ENCODE data around the gene YTHDC1. TPM values are rescaled to one million over a fixed set of nuclear protein-coding genes. Genes with fewer than 3 reads are reported as not detected.

Gene YTHDC1
- total and polyA plus RNA-seq, 2 of the 13 experiments (the other 11 are each of a cell fraction or from before 2014, with no cell fraction given): 37.3 to 56.8 TPM

DNA sequence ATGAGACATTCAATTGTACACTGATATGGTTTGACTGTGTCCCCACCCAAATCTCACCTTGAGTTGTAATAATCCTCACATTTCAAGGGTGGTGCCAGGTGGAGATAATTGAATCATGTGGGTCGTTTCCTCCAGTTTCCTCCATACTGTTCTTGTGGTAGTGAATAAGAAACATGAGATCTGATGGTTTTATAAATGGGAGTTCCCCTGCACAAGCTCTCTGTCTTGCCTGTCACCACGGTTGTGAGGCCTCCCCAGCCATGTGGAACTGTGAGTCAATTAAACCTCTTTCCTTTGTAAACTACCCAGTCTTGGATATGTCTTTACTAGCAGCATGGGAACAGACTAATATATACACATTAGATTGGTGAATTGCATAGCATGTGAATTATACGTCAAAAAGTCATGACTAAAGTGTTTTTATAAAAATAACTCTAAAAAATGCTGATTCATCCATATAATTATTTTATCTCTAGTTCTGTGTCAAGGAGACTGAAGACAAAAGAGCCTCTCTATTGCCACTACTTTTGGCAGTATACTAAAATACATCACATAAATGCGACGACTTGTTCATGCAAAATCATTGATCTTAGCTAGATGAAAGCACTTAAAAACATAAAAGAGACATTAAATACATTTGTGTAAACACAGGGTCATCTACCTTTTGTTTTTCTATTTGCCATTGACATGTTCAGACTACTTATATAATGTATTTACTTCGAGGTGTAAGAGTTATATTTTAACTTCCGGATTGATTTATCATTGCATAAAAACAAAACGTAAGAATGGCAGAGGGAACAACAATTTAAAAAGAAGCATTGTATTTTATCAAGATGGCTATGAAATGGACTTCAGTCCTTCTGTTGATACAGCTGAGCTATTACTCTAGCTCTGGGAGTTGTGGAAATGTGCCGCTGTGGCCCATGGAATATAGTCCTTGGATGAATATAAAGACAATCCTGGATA lies 50.1 kb downstream of the YTHDC1 start (continued):
- TF ChIP-seq, protein P1, sequence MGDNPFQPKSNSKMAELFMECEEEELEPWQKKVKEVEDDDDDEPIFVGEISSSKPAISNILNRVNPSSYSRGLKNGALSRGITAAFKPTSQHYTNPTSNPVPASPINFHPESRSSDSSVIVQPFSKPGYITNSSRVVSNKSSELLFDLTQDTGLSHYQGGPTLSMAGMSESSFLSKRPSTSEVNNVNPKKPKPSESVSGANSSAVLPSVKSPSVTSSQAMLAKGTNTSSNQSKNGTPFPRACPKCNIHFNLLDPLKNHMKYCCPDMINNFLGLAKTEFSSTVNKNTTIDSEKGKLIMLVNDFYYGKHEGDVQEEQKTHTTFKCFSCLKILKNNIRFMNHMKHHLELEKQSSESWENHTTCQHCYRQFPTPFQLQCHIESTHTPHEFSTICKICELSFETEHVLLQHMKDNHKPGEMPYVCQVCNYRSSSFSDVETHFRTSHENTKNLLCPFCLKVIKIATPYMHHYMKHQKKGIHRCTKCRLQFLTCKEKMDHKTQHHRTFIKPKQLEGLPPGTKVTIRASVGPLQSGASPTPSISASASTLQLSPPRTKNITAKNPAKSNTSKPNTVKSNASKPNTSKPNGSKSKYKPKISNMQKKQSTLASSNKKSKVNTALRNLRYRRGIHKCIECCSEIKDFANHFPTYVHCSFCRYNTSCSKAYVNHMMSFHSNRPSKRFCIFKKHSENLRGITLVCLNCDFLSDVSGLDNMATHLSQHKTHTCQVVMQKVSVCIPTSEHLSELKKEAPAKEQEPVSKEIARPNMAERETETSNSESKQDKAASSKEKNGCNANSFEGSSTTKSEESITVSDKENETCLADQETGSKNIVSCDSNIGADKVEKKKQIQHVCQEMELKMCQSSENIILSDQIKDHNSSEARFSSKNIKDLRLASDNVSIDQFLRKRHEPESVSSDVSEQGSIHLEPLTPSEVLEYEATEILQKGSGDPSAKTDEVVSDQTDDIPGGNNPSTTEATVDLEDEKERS (CRISPR knock-in tag; IDR thresholded peaks at IDR 0.05): 0 out of 2 replicates have a peak, but pooled peaks have one; percentile 34
- no peak for TF ChIP-seq GTF2F1 (IDR thresholded peaks at IDR 0.05; ENCODE audit: low read length)
- TF ChIP-seq, protein P2, sequence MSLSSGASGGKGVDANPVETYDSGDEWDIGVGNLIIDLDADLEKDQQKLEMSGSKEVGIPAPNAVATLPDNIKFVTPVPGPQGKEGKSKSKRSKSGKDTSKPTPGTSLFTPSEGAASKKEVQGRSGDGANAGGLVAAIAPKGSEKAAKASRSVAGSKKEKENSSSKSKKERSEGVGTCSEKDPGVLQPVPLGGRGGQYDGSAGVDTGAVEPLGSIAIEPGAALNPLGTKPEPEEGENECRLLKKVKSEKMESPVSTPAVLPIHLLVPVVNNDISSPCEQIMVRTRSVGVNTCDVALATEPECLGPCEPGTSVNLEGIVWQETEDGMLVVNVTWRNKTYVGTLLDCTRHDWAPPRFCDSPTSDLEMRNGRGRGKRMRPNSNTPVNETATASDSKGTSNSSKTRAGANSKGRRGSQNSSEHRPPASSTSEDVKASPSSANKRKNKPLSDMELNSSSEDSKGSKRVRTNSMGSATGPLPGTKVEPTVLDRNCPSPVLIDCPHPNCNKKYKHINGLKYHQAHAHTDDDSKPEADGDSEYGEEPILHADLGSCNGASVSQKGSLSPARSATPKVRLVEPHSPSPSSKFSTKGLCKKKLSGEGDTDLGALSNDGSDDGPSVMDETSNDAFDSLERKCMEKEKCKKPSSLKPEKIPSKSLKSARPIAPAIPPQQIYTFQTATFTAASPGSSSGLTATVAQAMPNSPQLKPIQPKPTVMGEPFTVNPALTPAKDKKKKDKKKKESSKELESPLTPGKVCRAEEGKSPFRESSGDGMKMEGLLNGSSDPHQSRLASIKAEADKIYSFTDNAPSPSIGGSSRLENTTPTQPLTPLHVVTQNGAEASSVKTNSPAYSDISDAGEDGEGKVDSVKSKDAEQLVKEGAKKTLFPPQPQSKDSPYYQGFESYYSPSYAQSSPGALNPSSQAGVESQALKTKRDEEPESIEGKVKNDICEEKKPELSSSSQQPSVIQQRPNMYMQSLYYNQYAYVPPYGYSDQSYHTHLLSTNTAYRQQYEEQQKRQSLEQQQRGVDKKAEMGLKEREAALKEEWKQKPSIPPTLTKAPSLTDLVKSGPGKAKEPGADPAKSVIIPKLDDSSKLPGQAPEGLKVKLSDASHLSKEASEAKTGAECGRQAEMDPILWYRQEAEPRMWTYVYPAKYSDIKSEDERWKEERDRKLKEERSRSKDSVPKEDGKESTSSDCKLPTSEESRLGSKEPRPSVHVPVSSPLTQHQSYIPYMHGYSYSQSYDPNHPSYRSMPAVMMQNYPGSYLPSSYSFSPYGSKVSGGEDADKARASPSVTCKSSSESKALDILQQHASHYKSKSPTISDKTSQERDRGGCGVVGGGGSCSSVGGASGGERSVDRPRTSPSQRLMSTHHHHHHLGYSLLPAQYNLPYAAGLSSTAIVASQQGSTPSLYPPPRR (CRISPR knock-in tag; IDR thresholded peaks at IDR 0.05; ENCODE audit: borderline replicate concordance): peak; percentile 19; the same call in 1 of the 2 replicates
- no peak for TF ChIP-seq NFYC (CRISPR knock-in tag; IDR thresholded peaks at IDR 0.05)
- TF ChIP-seq MLLT10 (CRISPR knock-in tag; IDR thresholded peaks at IDR 0.05): no peak
- TF ChIP-seq, protein P3, sequence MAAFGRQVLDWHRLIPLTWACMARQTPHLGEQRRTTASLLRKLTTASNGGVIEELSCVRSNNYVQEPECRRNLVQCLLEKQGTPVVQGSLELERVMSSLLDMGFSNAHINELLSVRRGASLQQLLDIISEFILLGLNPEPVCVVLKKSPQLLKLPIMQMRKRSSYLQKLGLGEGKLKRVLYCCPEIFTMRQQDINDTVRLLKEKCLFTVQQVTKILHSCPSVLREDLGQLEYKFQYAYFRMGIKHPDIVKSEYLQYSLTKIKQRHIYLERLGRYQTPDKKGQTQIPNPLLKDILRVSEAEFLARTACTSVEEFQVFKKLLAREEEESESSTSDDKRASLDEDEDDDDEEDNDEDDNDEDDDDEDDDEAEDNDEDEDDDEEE (CRISPR knock-in tag; IDR thresholded peaks at IDR 0.05): no peak
- no peak for TF ChIP-seq MAZ (IDR thresholded peaks at IDR 0.05; ENCODE audit: borderline replicate concordance, low read depth, low read length)
- TF ChIP-seq MAZ (CRISPR knock-in tag; IDR thresholded peaks at IDR 0.05; ENCODE audit: low read depth): no peak
- TF ChIP-seq, protein P4, sequence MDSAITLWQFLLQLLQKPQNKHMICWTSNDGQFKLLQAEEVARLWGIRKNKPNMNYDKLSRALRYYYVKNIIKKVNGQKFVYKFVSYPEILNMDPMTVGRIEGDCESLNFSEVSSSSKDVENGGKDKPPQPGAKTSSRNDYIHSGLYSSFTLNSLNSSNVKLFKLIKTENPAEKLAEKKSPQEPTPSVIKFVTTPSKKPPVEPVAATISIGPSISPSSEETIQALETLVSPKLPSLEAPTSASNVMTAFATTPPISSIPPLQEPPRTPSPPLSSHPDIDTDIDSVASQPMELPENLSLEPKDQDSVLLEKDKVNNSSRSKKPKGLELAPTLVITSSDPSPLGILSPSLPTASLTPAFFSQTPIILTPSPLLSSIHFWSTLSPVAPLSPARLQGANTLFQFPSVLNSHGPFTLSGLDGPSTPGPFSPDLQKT (CRISPR knock-in tag; IDR thresholded peaks at IDR 0.05; ENCODE audit: borderline replicate concordance): no peak
- TF ChIP-seq, protein P5, sequence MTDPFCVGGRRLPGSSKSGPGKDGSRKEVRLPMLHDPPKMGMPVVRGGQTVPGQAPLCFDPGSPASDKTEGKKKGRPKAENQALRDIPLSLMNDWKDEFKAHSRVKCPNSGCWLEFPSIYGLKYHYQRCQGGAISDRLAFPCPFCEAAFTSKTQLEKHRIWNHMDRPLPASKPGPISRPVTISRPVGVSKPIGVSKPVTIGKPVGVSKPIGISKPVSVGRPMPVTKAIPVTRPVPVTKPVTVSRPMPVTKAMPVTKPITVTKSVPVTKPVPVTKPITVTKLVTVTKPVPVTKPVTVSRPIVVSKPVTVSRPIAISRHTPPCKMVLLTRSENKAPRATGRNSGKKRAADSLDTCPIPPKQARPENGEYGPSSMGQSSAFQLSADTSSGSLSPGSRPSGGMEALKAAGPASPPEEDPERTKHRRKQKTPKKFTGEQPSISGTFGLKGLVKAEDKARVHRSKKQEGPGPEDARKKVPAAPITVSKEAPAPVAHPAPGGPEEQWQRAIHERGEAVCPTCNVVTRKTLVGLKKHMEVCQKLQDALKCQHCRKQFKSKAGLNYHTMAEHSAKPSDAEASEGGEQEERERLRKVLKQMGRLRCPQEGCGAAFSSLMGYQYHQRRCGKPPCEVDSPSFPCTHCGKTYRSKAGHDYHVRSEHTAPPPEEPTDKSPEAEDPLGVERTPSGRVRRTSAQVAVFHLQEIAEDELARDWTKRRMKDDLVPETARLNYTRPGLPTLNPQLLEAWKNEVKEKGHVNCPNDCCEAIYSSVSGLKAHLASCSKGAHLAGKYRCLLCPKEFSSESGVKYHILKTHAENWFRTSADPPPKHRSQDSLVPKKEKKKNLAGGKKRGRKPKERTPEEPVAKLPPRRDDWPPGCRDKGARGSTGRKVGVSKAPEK (CRISPR knock-in tag; IDR thresholded peaks at IDR 0.05; ENCODE audit: borderline replicate concordance): no peak
- no peak for TF ChIP-seq ZNF619 (CRISPR knock-in tag; IDR thresholded peaks at IDR 0.05)
- no peak for TF ChIP-seq MXI1 (IDR thresholded peaks at IDR 0.05; ENCODE audit: borderline replicate concordance, low read depth, low read length)
- TF ChIP-seq SOX13 (IDR thresholded peaks at IDR 0.05): no peak
- peak in 1 of 2 experiments; percentile 90; a peak in 2 of 4 replicates for TF ChIP-seq SOX13 (CRISPR knock-in tag; conservative IDR thresholded peaks at IDR 0.05 in 1 of 2, IDR thresholded peaks at IDR 0.05 in 1 of 2)
